GM12865 (cell line): ENCODE measurements around the gene THRAP3.
"Not testable (repeated sequence)": the region's sequence is repeated elsewhere in the genome, so short reads cannot be mapped to it uniquely, and the experiment has no call there.

Experiments used
- DNase-seq: peaks from one replicate; pipeline ENCODE4 v3.0.0; 2010; ENCODE audit warnings: low read depth
- H3K4me3 ChIP-seq: 2 replicates; pipeline ENCODE4 v1.5.1; 2011; ENCODE audit warnings: mild to moderate bottlenecking, low read depth, low read length, control low read depth
- CTCF ChIP-seq: IDR thresholded peaks from 2 replicates; pipeline ENCODE4 v1.5.1; 2011; ENCODE audit warnings: low read length, control low read depth, low read depth, inconsistent platforms; ENCODE audit not compliant: insufficient read depth; ENCODE audit errors: missing control alignments

Gene THRAP3

GRCh38 chr1:36208978-36209703, 15.1 kb upstream of the THRAP3 start:
- H3K4me3 ChIP-seq = no peak overlapping the region
- TF ChIP-seq CTCF = no peak
- no peak for DNase-seq

GRCh38 chr1:36211307-36211706, 12.9 kb upstream of the THRAP3 start:
- TF ChIP-seq CTCF = no peak
- no peak for DNase-seq
- H3K4me3 ChIP-seq = no peak overlapping the region

GRCh38 chr1:36211841-36212240, 12.4 kb upstream of the THRAP3 start:
- DNase-seq = no peak
- TF ChIP-seq CTCF = no peak
- H3K4me3 ChIP-seq = no peak overlapping the region

GRCh38 chr1:36212782-36213181, 11.5 kb upstream of the THRAP3 start:
- no peak for TF ChIP-seq CTCF
- H3K4me3 ChIP-seq = no peak overlapping the region
- no peak for DNase-seq

GRCh38 chr1:36217670-36218069, 6.6 kb upstream of the THRAP3 start:
- no peak for DNase-seq
- no peak overlapping the region for H3K4me3 ChIP-seq
- TF ChIP-seq CTCF = no peak

GRCh38 chr1:36221901-36222300, 2.3 kb upstream of the THRAP3 start:
- DNase-seq, H3K4me3 ChIP-seq: not testable (repeated sequence)

- no peak for DNase-seq
- peak overlapping the region; percentile 60 for H3K4me3 ChIP-seq
- TF ChIP-seq CTCF = no peak
These were observed 1.5 kb upstream of the THRAP3 start for GRCh38 chr1:36222481-36223380.
